Hindlimb muscle (tissue), 1 donor: ENCODE measurements around the gene OR6C75. TPM values are rescaled to one million over a fixed set of nuclear protein-coding genes. Genes with fewer than 3 reads are reported as not detected.

ENCODE experiments used
- polyA plus RNA-seq: library from polyadenylated mRNA; unstranded; fragments of 120-200 nt; gene quantifications from one replicate; pipeline ENCODE4 v1.2.1, GENCODE V29; 2013; ENCODE audit not compliant: insufficient read length

The OR6C75 gene
- polyA plus RNA-seq, 1 donor, result 0.08 TPM

Other genes starting within 250 kb of the OR6C75 start
- gene OR9K2, start 236.6 kb upstream of the OR6C75 start, polyA plus RNA-seq, result not detected
- gene OR10A7, start 141.9 kb upstream of the OR6C75 start, polyA plus RNA-seq, result not detected
- not detected for gene OR6C74, start 118.4 kb upstream of the OR6C75 start, polyA plus RNA-seq
- not detected for gene OR6C6, start 66.4 kb upstream of the OR6C75 start, polyA plus RNA-seq
- not detected for gene OR6C1, start 48.6 kb upstream of the OR6C75 start, polyA plus RNA-seq
- not detected for gene OR6C3, start 32.2 kb upstream of the OR6C75 start, polyA plus RNA-seq
- not detected for gene OR6C65, start 37.6 kb downstream of the OR6C75 start, polyA plus RNA-seq
- not detected for gene OR6C76, start 63.3 kb downstream of the OR6C75 start, polyA plus RNA-seq
- gene OR6C2, start 81.1 kb downstream of the OR6C75 start, polyA plus RNA-seq, result not detected
- not detected for gene OR6C70, start 107.2 kb downstream of the OR6C75 start, polyA plus RNA-seq
- gene OR6C68, start 129.4 kb downstream of the OR6C75 start, polyA plus RNA-seq, result not detected
- gene OR6C4, start 186.6 kb downstream of the OR6C75 start, polyA plus RNA-seq, result not detected
- not detected for gene OR2AP1, start 209.5 kb downstream of the OR6C75 start, polyA plus RNA-seq